GM12878 (cell line): ENCODE measurements around the gene JADE3. TPM values are rescaled to one million over a fixed set of nuclear protein-coding genes. Genes with fewer than 3 reads are reported as not detected.

Experiments used
- ATAC-seq: fragments of 200-7000 bp; cut with Tn5 transposase; 3 replicates; pipeline ENCODE4 v1.9.1; 2020; ENCODE audit warnings: mild to moderate bottlenecking, moderate library complexity
- BruUV-seq: library from RNA; stranded (reverse); fragments of 400-500 nt; replicated peaks from 2 replicates; lab custom pipeline; 2021; lab: Mats Ljungman, UMichigan
- CTCF ChIA-PET: fragments of 300-600 bp; sonication (Branson Sonifier 250); formaldehyde crosslinking; extraction: SDS; loops from one replicate; lab custom pipeline; 2021; ENCODE audit warnings: inconsistent platforms; lab: Yijun Ruan, JAX
- POLR2A ChIA-PET: fragments of 350-600 bp; formaldehyde crosslinking; extraction: SDS; loops from one replicate; lab custom pipeline; 2021; ENCODE audit warnings: inconsistent platforms; lab: Charles Lee
- RAD21 ChIA-PET: fragments of 300-600 bp; sonication (Branson Sonifier 250); formaldehyde crosslinking; loops from one replicate; lab custom pipeline; 2023; ENCODE audit warnings: antibody characterized with exemption; ENCODE audit not compliant: unreplicated experiment; lab: Charles Lee
- SMC1A ChIA-PET: fragments of 300-600 bp; sonication (Branson Sonifier 250); formaldehyde crosslinking; loops from one replicate; lab custom pipeline; 2023; ENCODE audit not compliant: unreplicated experiment, uncharacterized antibody; lab: Charles Lee
- DNase-seq: peaks from one replicate; pipeline ENCODE4 v3.0.0-alpha.2; 2011; ENCODE audit warnings: low read depth, low spot score
- FAIRE-seq: peaks from 3 replicates; lab custom pipeline; 2011; peaks lifted over from hg19 to GRCh38; lab: Jason Lieb, UNC
- H2AFZ ChIP-seq: 2 replicates; pipeline ENCODE4 v1.6.0; 2011; ENCODE audit warnings: low read depth, low read length, control low read depth; ENCODE audit not compliant: control insufficient read depth
- H3K27ac ChIP-seq: 2 replicates; pipeline ENCODE4 v1.5.1; 2011; ENCODE audit warnings: control low read depth; ENCODE audit not compliant: control insufficient read depth, insufficient read depth
- H3K27me3 ChIP-seq, 2 experiments: replicated peaks in 1 of 2; 2 replicates each; pipeline versions ENCODE4 v1.6.0 to v1.6.1; 2011; ENCODE audit warnings: low read length in 1 of 2; ENCODE audit not compliant: control insufficient read depth in 2 of 2, insufficient read depth in 2 of 2
- H3K36me3 ChIP-seq, 2 experiments: 2 replicates each; pipeline ENCODE4 v1.5.1; 2011; ENCODE audit warnings: low read length in 1 of 2; ENCODE audit not compliant: control insufficient read depth in 2 of 2, insufficient read depth in 2 of 2
- H3K4me1 ChIP-seq: 2 replicates; pipeline ENCODE4 v1.6.1; 2011; ENCODE audit warnings: mild to moderate bottlenecking, low read length, moderate library complexity, mixed read lengths; ENCODE audit not compliant: control insufficient read depth, insufficient read depth
- H3K4me2 ChIP-seq: 2 replicates; pipeline ENCODE4 v1.6.0; 2011; ENCODE audit warnings: control low read depth; ENCODE audit not compliant: control insufficient read depth, insufficient read depth
- H3K4me3 ChIP-seq: fragments of 200-600 bp; sonication (generic); 2 replicates; pipeline ENCODE4 v1.5.1; 2016
- H3K79me2 ChIP-seq: 2 replicates; pipeline ENCODE4 v1.6.0; 2011; ENCODE audit warnings: low read length; ENCODE audit not compliant: control insufficient read depth, insufficient read depth
- H3K9ac ChIP-seq: 2 replicates; pipeline ENCODE4 v1.8.0; 2011; ENCODE audit warnings: low read length, control low read depth, mixed read lengths; ENCODE audit not compliant: control insufficient read depth, insufficient read depth
- H3K9me3 ChIP-seq: replicated peaks from 3 replicates; pipeline ENCODE4 v1.5.1; 2011; ENCODE audit warnings: mild to moderate bottlenecking, low read length; ENCODE audit not compliant: control insufficient read depth, insufficient read depth
- H4K20me1 ChIP-seq: 2 replicates; pipeline ENCODE4 v1.6.0; 2011; ENCODE audit not compliant: control insufficient read depth, insufficient read depth
- EZH2 ChIP-seq: IDR thresholded peaks from 2 replicates; pipeline ENCODE4 v1.6.1; 2012; ENCODE audit warnings: low read depth, mild to moderate bottlenecking, control low read depth, inconsistent platforms, low read length, borderline replicate concordance; ENCODE audit not compliant: control insufficient read depth
- MEF2B ChIP-seq: fragments of 450-650 bp; IDR thresholded peaks from 2 replicates; pipeline ENCODE4 v1.6.1; 2018; ENCODE audit warnings: mild to moderate bottlenecking, moderate library complexity; ENCODE audit not compliant: partially characterized antibody, poor library complexity, severe bottlenecking
- MTA2 ChIP-seq: fragments of 450-650 bp; IDR thresholded peaks from 2 replicates; pipeline ENCODE4 v1.6.1; 2016; ENCODE audit warnings: low read depth, mild to moderate bottlenecking, moderate library complexity
- POLR2AphosphoS5 ChIP-seq: IDR thresholded peaks from 2 replicates; pipeline ENCODE4 v1.6.1; 2011; ENCODE audit warnings: mild to moderate bottlenecking, low read length, inconsistent platforms
- RUNX3 ChIP-seq: IDR thresholded peaks from 2 replicates; pipeline ENCODE4 v1.6.1; 2012; ENCODE audit warnings: low read length, inconsistent platforms
- WGBS: methylation state at CpG from one replicate; pipeline ENCODE4 v1.1.6; 2016; ENCODE audit warnings: low lambda C conversion rate; ENCODE audit not compliant: insufficient replicate concordance, insufficient coverage; ENCODE audit errors: missing lambda C conversion rate; 5-methylcytosine and 5-hydroxymethylcytosine counted together
- in situ Hi-C: fragments of 300-500 bp; cut with MboI; formaldehyde crosslinking; loops from 9 replicates; pipeline ENCODE4 v1.14.3; 2018; ENCODE audit warnings: mixed read lengths
- intact Hi-C: fragments of 100-400 bp; cut with micrococcal nuclease; formaldehyde crosslinking; loops from one replicate; pipeline ENCODE4 v1.14.2; 2022; ENCODE audit not compliant: unreplicated experiment
- polyA plus RNA-seq, 11 experiments: library from polyadenylated mRNA; depleted of rRNA in 4 of 11; unstranded in 6 of 11; stranded (reverse) in 5 of 11; fragments of >200 nt; fragmentation: Nextera tagmentation in 4 of 11; fragmentation: Illumina TruSeq in 1 of 11; extraction: Ambion mirVana in 4 of 11; extraction: Trizol in 1 of 11; gene quantifications; 1 replicate in 1 of 11; 2 replicates in 10 of 11; pipeline versions ENCODE4 v1.2.1 to v1.2.3, GENCODE V29; 2011 to 2016; ENCODE audit warnings: inconsistent platforms in 2 of 11, missing spikeins in 2 of 11, low read depth in 1 of 11
- total RNA-seq, 4 experiments: library from RNA; depleted of rRNA in 3 of 4; stranded (reverse); fragments of >200 nt in 3 of 4; fragmentation: Illumina TruSeq in 1 of 4; extraction: Trizol in 1 of 4; gene quantifications; 2 replicates each; pipeline versions ENCODE4 v1.2.1 to v1.2.3, GENCODE V29; 2013 to 2021
- TF ChIP-seq, protein P1 (sequence below): fragments of 450-650 bp; conservative IDR thresholded peaks from 2 replicates; pipeline ENCODE4 v1.6.1; 2017; ENCODE audit warnings: mild to moderate bottlenecking, moderate library complexity
- TF ChIP-seq, protein P2 (sequence below): fragments of 450-650 bp; IDR thresholded peaks from 2 replicates; pipeline ENCODE4 v1.6.1; 2016; ENCODE audit warnings: mild to moderate bottlenecking

JADE3 gene
- total and polyA plus RNA-seq, 10 of the 15 experiments (the other 5 are each of a cell fraction or from before 2014, with no cell fraction given): 0.06 to 13.0 (median 0.65) TPM

DNA sequence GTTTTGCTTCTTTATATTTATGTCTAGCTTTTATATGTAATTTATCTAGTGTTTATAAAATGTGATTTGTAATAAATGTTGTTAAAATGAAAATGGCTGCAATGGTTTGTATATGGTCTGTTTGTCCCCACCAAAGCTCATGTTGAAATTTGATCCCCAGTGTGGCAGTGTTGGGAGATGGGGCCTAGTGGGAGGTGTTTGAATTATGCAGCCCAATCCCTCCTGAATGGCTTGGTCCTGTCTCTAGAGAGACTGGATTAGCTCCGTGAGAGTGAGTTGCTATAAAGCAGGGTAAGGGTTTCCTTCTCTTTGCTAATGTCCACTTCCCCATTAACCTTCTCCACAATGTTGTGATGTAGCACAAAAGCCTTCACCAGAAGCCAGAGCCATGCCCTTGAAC lies 30.0 kb upstream of the JADE3 start (continued):
- TF ChIP-seq, protein P1, sequence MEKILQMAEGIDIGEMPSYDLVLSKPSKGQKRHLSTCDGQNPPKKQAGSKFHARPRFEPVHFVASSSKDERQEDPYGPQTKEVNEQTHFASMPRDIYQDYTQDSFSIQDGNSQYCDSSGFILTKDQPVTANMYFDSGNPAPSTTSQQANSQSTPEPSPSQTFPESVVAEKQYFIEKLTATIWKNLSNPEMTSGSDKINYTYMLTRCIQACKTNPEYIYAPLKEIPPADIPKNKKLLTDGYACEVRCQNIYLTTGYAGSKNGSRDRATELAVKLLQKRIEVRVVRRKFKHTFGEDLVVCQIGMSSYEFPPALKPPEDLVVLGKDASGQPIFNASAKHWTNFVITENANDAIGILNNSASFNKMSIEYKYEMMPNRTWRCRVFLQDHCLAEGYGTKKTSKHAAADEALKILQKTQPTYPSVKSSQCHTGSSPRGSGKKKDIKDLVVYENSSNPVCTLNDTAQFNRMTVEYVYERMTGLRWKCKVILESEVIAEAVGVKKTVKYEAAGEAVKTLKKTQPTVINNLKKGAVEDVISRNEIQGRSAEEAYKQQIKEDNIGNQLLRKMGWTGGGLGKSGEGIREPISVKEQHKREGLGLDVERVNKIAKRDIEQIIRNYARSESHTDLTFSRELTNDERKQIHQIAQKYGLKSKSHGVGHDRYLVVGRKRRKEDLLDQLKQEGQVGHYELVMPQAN: no peak

GRCh38 chrX:46884799-46885198 lies 27.4 kb upstream of the JADE3 start:
- no peak overlapping the region for H3K27ac ChIP-seq
- H3K9ac ChIP-seq: no peak overlapping the region
- no peaks in the 10 kb centered on the region for H4K20me1 ChIP-seq
- no peaks in the 10 kb centered on the region for H3K79me2 ChIP-seq
- TF ChIP-seq, protein P2, sequence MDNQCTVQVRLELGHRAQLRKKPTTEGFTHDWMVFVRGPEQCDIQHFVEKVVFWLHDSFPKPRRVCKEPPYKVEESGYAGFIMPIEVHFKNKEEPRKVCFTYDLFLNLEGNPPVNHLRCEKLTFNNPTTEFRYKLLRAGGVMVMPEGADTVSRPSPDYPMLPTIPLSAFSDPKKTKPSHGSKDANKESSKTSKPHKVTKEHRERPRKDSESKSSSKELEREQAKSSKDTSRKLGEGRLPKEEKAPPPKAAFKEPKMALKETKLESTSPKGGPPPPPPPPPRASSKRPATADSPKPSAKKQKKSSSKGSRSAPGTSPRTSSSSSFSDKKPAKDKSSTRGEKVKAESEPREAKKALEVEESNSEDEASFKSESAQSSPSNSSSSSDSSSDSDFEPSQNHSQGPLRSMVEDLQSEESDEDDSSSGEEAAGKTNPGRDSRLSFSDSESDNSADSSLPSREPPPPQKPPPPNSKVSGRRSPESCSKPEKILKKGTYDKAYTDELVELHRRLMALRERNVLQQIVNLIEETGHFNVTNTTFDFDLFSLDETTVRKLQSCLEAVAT: no peak
- TF ChIP-seq MEF2B (peak; percentile 10), EZH2 (no peak), MTA2 (0 out of 2 replicates have a peak, but pooled peaks have one; percentile 33), POLR2AphosphoS5 (no peak), RUNX3 (peak; percentile 75)
- no peak overlapping the region for H3K4me3 ChIP-seq
- H2AFZ ChIP-seq: no peak overlapping the region
- no peak for DNase-seq
- no peaks in the 10 kb centered on the region for H3K9me3 ChIP-seq
- H3K27me3 ChIP-seq: no peaks in the 10 kb centered on the region; a peak in 1 of 4 replicates
- in situ Hi-C loops (no loop called here), intact Hi-C loops (no loop called here)
- peaks cover 3% of the 10 kb centered on the region; the same call in 1 of the 2 replicates for H3K4me1 ChIP-seq
- BruUV-seq: no TSS peak
- peak overlapping the region; percentile 26; the same call in 1 of the 2 replicates for H3K4me2 ChIP-seq
- CTCF ChIA-PET: no interaction called here
- RAD21 ChIA-PET: no interaction called here
- SMC1A ChIA-PET: interaction anchor here (0.6 kb wide), 1 partner anchor 118 kb away, joined by 3 read pairs; no protein-coding TSS in a partner anchor
- peak; percentile 13 for FAIRE-seq
- no peaks in the 10 kb centered on the region for H3K36me3 ChIP-seq
- ATAC-seq: peak; percentile 50
- POLR2A ChIA-PET: interaction anchor here (0.6 kb wide), 1 partner anchor 245 kb away, joined by 4 read pairs; no protein-coding TSS in a partner anchor
- 29% methylated on average over 3 of the region's 3 CpGs for WGBS
